HepG2 (cell line): Measurements from ENCODE around the gene DCAF4. TPM values are rescaled to one million over a fixed set of nuclear protein-coding genes. Genes with fewer than 3 reads are reported as not detected.

Source experiments
- ATAC-seq: fragments of 200-7000 bp; cut with Tn5 transposase; 3 replicates; pipeline ENCODE4 v1.9.1; 2020; ENCODE audit warnings: mild to moderate bottlenecking, moderate library complexity
- BruUV-seq: library from RNA; stranded (reverse); fragments of 400-500 nt; replicated peaks from 2 replicates; lab custom pipeline; 2021; lab: Mats Ljungman, UMichigan
- CTCF ChIA-PET: fragments of 300-600 bp; formaldehyde crosslinking; extraction: SDS; loops from one replicate; lab custom pipeline; 2021; ENCODE audit warnings: low total read pairs, inconsistent platforms, low intra/inter-chr PET ratio; lab: Yijun Ruan, JAX
- POLR2A ChIA-PET: fragments of 350-600 bp; sonication (Branson Sonifier 250); formaldehyde crosslinking; loops from one replicate; lab custom pipeline; 2020; ENCODE audit warnings: antibody characterized with exemption, inconsistent platforms; lab: Yijun Ruan, JAX
- DNase-seq: peaks from one replicate; pipeline ENCODE4 v3.0.0-alpha.2; 2015; ENCODE audit warnings: low spot score
- FAIRE-seq: peaks from 3 replicates; lab custom pipeline; 2011; peaks lifted over from hg19 to GRCh38; lab: Jason Lieb, UNC
- H2AFZ ChIP-seq: one replicate; pipeline ENCODE4 v1.6.1; 2011; ENCODE audit warnings: low read length, inconsistent platforms
- H3K27ac ChIP-seq: fragments of 300-600 bp; 3 replicates; pipeline ENCODE4 v1.8.0; 2011; ENCODE audit warnings: mixed run types, mild to moderate bottlenecking, mixed read lengths, low read length, inconsistent platforms; ENCODE audit not compliant: insufficient read depth; ENCODE audit errors: extremely low read length
- H3K27me3 ChIP-seq, 2 experiments: fragments of 200-600 bp in 1 of 2; 2 replicates in 1 of 2; 3 replicates in 1 of 2; pipeline versions ENCODE4 v1.6.0 to v1.8.0; 2011; ENCODE audit warnings: low read length in 2 of 2, mild to moderate bottlenecking in 2 of 2, moderate library complexity in 2 of 2, inconsistent platforms in 1 of 2; ENCODE audit not compliant: insufficient read depth in 2 of 2, control insufficient read depth in 1 of 2
- H3K36me3 ChIP-seq, 2 experiments: fragments of 200-600 bp in 1 of 2; replicated peaks in 1 of 2; 2 replicates in 1 of 2; 3 replicates in 1 of 2; pipeline versions ENCODE4 v1.5.1 to v1.8.0; 2011; ENCODE audit warnings: low read length in 2 of 2, inconsistent platforms in 1 of 2; ENCODE audit not compliant: insufficient read depth in 2 of 2, control insufficient read depth in 1 of 2
- H3K4me1 ChIP-seq: 2 replicates; pipeline ENCODE4 v1.5.1; 2012; ENCODE audit warnings: low read length, inconsistent platforms; ENCODE audit not compliant: insufficient read depth
- H3K4me2 ChIP-seq: 2 replicates; pipeline ENCODE4 v1.6.0; 2011; ENCODE audit warnings: low read depth, low read length, inconsistent platforms
- H3K4me3 ChIP-seq, 3 experiments: fragments of 200-600 bp in 1 of 3; sonication (generic), shearing (Covaris generic) in 1 of 3; replicated peaks in 1 of 3; 2 replicates each; pipeline ENCODE4 v1.5.1; 2011 to 2016; ENCODE audit warnings: low read length in 3 of 3, inconsistent platforms in 2 of 3, low read depth in 2 of 3, mild to moderate bottlenecking in 2 of 3, control low read depth in 1 of 3, mixed read lengths in 1 of 3; ENCODE audit not compliant: insufficient read depth in 1 of 3
- H3K79me2 ChIP-seq: one replicate; pipeline ENCODE4 v1.6.1; 2011; ENCODE audit warnings: low read length, inconsistent platforms; ENCODE audit not compliant: insufficient read depth
- H3K9ac ChIP-seq: 2 replicates; pipeline ENCODE4 v1.6.0; 2011; ENCODE audit warnings: mild to moderate bottlenecking, low read depth, low read length, inconsistent platforms; ENCODE audit not compliant: insufficient read depth
- H3K9me3 ChIP-seq: 2 replicates; pipeline ENCODE4 v1.5.1; 2012; ENCODE audit warnings: mild to moderate bottlenecking, low read length
- H4K20me1 ChIP-seq: 2 replicates; pipeline ENCODE4 v1.6.0; 2011; ENCODE audit warnings: inconsistent platforms, mild to moderate bottlenecking, low read length, moderate library complexity; ENCODE audit not compliant: insufficient read depth
- CEBPB ChIP-seq: IDR thresholded peaks from 2 replicates; pipeline ENCODE4 v1.6.1; 2011; ENCODE audit warnings: low read depth, low read length, improper control_type of control experiment, borderline replicate concordance
- KAT2B ChIP-seq: fragments of 150-350 bp; IDR thresholded peaks from 2 replicates; pipeline ENCODE4 v1.6.1; 2014; ENCODE audit warnings: low read depth, low read length, borderline replicate concordance
- MLXIP ChIP-seq: sonication (generic); formaldehyde crosslinking; IDR thresholded peaks from 2 replicates; pipeline ENCODE4 v1.9.0; 2021; ENCODE audit warnings: missing genetic modification reagents, borderline replicate concordance
- SMAD3 ChIP-seq: sonication (generic); formaldehyde crosslinking; IDR thresholded peaks from 2 replicates; pipeline ENCODE4 v1.4.0; 2020; ENCODE audit warnings: missing genetic modification reagents
- ZHX1 ChIP-seq: sonication (generic); formaldehyde crosslinking; IDR thresholded peaks from 2 replicates; pipeline ENCODE4 v1.8.1; 2022; ENCODE audit warnings: low read depth, mild to moderate bottlenecking, missing genetic modification reagents
- ZNF317 ChIP-seq: sonication (generic); formaldehyde crosslinking; IDR thresholded peaks from 2 replicates; pipeline ENCODE4 v1.5.0; 2020; ENCODE audit warnings: mild to moderate bottlenecking, missing genetic modification reagents
- ZNF652 ChIP-seq: IDR thresholded peaks from 2 replicates; pipeline ENCODE4 v1.6.1; 2016; ENCODE audit warnings: low read depth, borderline replicate concordance
- WGBS: methylation state at CpG from one replicate; pipeline ENCODE4 v1.1.6; 2017; ENCODE audit warnings: low lambda C conversion rate; 5-methylcytosine and 5-hydroxymethylcytosine counted together
- in situ Hi-C: cut with HindIII; loops from 2 replicates; pipeline ENCODE4 v1.10.0; 2017; ENCODE audit warnings: low pct_unique_long_range_greater_than_20kb; ENCODE audit not compliant: extremely low pct_ligation_motif_present
- intact Hi-C: fragments of 100-400 bp; cut with micrococcal nuclease; formaldehyde crosslinking; loops from one replicate; pipeline ENCODE4 v1.10.0; 2022; ENCODE audit not compliant: unreplicated experiment
- polyA plus RNA-seq, 8 experiments: library from polyadenylated mRNA; depleted of rRNA in 3 of 8; stranded (reverse) in 7 of 8; unstranded in 1 of 8; fragments of >200 nt; fragmentation: Illumina TruSeq in 4 of 8; extraction: Trizol in 4 of 8; gene quantifications; 2 replicates each; pipeline versions ENCODE4 v1.2.1 to v1.2.3, GENCODE V29; 2011 to 2016; ENCODE audit warnings: low read depth in 4 of 8, missing spikeins in 1 of 8, mixed read lengths in 1 of 8; ENCODE audit not compliant: insufficient read depth in 1 of 8
- total RNA-seq, 5 experiments: library from RNA; depleted of rRNA; stranded (reverse); fragments of >200 nt; fragmentation: Illumina TruSeq; extraction: Trizol; gene quantifications; 2 replicates each; pipeline ENCODE4 v1.2.3, GENCODE V29; 2016; ENCODE audit warnings: low read depth in 1 of 5
- TF ChIP-seq, protein P1 (sequence below): sonication (generic); formaldehyde crosslinking; IDR thresholded peaks from 2 replicates; pipeline ENCODE4 v1.4.0; 2020; ENCODE audit warnings: mild to moderate bottlenecking, low read depth, missing genetic modification reagents
- TF ChIP-seq, protein P2 (sequence below): sonication (generic); formaldehyde crosslinking; IDR thresholded peaks from 2 replicates; pipeline ENCODE4 v1.5.0; 2020; ENCODE audit warnings: mild to moderate bottlenecking, missing genetic modification reagents

Gene DCAF4
- total and polyA plus RNA-seq, 2 of the 13 experiments (the other 11 are each of a cell fraction or from before 2014, with no cell fraction given), result 18.8 to 21.1 TPM

- TF ChIP-seq, protein P1, sequence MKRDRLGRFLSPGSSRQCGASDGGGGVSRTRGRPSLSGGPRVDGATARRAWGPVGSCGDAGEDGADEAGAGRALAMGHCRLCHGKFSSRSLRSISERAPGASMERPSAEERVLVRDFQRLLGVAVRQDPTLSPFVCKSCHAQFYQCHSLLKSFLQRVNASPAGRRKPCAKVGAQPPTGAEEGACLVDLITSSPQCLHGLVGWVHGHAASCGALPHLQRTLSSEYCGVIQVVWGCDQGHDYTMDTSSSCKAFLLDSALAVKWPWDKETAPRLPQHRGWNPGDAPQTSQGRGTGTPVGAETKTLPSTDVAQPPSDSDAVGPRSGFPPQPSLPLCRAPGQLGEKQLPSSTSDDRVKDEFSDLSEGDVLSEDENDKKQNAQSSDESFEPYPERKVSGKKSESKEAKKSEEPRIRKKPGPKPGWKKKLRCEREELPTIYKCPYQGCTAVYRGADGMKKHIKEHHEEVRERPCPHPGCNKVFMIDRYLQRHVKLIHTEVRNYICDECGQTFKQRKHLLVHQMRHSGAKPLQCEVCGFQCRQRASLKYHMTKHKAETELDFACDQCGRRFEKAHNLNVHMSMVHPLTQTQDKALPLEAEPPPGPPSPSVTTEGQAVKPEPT (CRISPR knock-in tag), result no peak
- TF ChIP-seq KAT2B (no peak), ZHX1 (CRISPR knock-in tag) (no peak), MLXIP (CRISPR knock-in tag) (no peak), ZNF317 (CRISPR knock-in tag) (no peak), CEBPB (no peak), ZNF652 (no peak), SMAD3 (CRISPR knock-in tag) (no peak)
- TF ChIP-seq, protein P2, sequence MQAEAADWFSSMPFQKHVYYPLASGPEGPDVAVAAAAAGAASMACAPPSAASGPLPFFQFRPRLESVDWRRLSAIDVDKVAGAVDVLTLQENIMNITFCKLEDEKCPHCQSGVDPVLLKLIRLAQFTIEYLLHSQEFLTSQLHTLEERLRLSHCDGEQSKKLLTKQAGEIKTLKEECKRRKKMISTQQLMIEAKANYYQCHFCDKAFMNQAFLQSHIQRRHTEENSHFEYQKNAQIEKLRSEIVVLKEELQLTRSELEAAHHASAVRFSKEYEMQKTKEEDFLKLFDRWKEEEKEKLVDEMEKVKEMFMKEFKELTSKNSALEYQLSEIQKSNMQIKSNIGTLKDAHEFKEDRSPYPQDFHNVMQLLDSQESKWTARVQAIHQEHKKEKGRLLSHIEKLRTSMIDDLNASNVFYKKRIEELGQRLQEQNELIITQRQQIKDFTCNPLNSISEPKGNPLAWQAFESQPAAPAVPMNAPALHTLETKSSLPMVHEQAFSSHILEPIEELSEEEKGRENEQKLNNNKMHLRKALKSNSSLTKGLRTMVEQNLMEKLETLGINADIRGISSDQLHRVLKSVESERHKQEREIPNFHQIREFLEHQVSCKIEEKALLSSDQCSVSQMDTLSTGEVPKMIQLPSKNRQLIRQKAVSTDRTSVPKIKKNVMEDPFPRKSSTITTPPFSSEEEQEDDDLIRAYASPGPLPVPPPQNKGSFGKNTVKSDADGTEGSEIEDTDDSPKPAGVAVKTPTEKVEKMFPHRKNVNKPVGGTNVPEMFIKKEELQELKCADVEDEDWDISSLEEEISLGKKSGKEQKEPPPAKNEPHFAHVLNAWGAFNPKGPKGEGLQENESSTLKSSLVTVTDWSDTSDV (CRISPR knock-in tag), result no peak
- H3K4me1 ChIP-seq, result no peaks in the 10 kb centered on the region
- in situ Hi-C loops, result no loop called here
- BruUV-seq, result no TSS peak
- H3K9ac ChIP-seq, result no peak overlapping the region
- no peak overlapping the region for H2AFZ ChIP-seq
- H3K79me2 ChIP-seq, result no peaks in the 10 kb centered on the region
- no peak for DNase-seq
- ATAC-seq, result no peak
- H3K36me3 ChIP-seq, result peaks cover 25 to 76% of the 10 kb centered on the region in 2 experiments; a peak in 4 of 5 replicates
- peaks cover 3% of the 10 kb centered on the region; the same call in 1 of the 2 replicates for H4K20me1 ChIP-seq
- ChIA-PET CTCF (no interaction called here), POLR2A (no interaction called here)
- no peaks in the 10 kb centered on the region for H3K9me3 ChIP-seq
- H3K27ac ChIP-seq, result no peak overlapping the region
- H3K4me3 ChIP-seq, result no peak overlapping the region
- H3K4me2 ChIP-seq, result no peak overlapping the region
- intact Hi-C loops, result no loop called here
- FAIRE-seq, result no peak
- WGBS, result 96% methylated on average over 9 of the region's 13 CpGs
- no peaks in the 10 kb centered on the region for H3K27me3 ChIP-seq
Measured at GRCh38 chr14:72943876-72944430, 17.7 kb downstream of the DCAF4 start.
